Hair follicle dermal papilla cell (primary cell): ENCODE results near the gene KHDRBS1. TPM values are rescaled to one million over a fixed set of nuclear protein-coding genes. Genes with fewer than 3 reads are reported as not detected.

Experiments
- small RNA-seq: library from RNA; depleted of rRNA; stranded (forward); fragments of <200 nt; gene quantifications from one replicate; pipeline ENCODE3, GENCODE V24; 2012
- total RNA-seq: library from RNA; depleted of rRNA; stranded (reverse); fragments of >200 nt; gene quantifications from 2 replicates; pipeline ENCODE4 v1.2.3, GENCODE V29; 2012

The KHDRBS1 gene
- total RNA-seq, result 43.3 and 45.2 TPM in 2 replicates

GRCh38 chr1:32013386-32014198, at the start of gene KHDRBS1:
TSS of gene KHDRBS1 (plus strand) at chr1:32013868. CDS start at chr1:32013996, 128 bp downstream.

GRCh38 chr1:32072622-32073298, 59.1 kb downstream of the KHDRBS1 start, which contains the start of gene TMEM39B:
TSS of gene TMEM39B (plus strand) at chr1:32072939. CDS start at chr1:32073048, 109 bp downstream.

Small RNAs within 50 kb of the gene (small RNA-seq; reads per million reads assigned to genes)
- gene MIR5585 (not detected), gene RF00017 (not detected)

Other genes with a start within 250 kb of the KHDRBS1 start
- 4.6 and 6.2 TPM in 2 replicates for gene ADGRB2, start 249.5 kb upstream of the KHDRBS1 start, total RNA-seq
- gene SPOCD1, start 197.8 kb upstream of the KHDRBS1 start, total RNA-seq, result 49.1 and 51.1 TPM in 2 replicates
- 307 and 372 TPM in 2 replicates for gene PTP4A2, start 75.5 kb upstream of the KHDRBS1 start, total RNA-seq
- gene TMEM39B, start 59.1 kb downstream of the KHDRBS1 start, total RNA-seq, result 5.7 and 8.1 TPM in 2 replicates
- 66.7 and 73.7 TPM in 2 replicates for gene KPNA6, start 94.2 kb downstream of the KHDRBS1 start, total RNA-seq
- gene TXLNA, start 165.8 kb downstream of the KHDRBS1 start, total RNA-seq, result 151 and 160 TPM in 2 replicates
- gene CCDC28B, start 186.7 kb downstream of the KHDRBS1 start, total RNA-seq, result 10.1 and 11.8 TPM in 2 replicates
- gene IQCC, start 191.8 kb downstream of the KHDRBS1 start, total RNA-seq, result 0.97 and 1.1 TPM in 2 replicates
- not detected in 2 replicates for gene DCDC2B, start 195.2 kb downstream of the KHDRBS1 start, total RNA-seq
- 18.8 and 23.9 TPM in 2 replicates for gene TMEM234, start 208.5 kb downstream of the KHDRBS1 start, total RNA-seq
- 228 and 249 TPM in 2 replicates for gene EIF3I, start 208.5 kb downstream of the KHDRBS1 start, total RNA-seq
- gene FAM167B, start 233.4 kb downstream of the KHDRBS1 start, total RNA-seq, result 2.4 and 2.7 TPM in 2 replicates
- gene LCK, start 237.4 kb downstream of the KHDRBS1 start, total RNA-seq, result not detected in 2 replicates